ACHN (cell line): ENCODE data around the gene SOX6.

Experiments
- DNase-seq: peaks from one replicate; pipeline ENCODE4 v3.0.0-alpha.2; 2015
- in situ Hi-C: cut with HindIII; loops from 2 replicates; pipeline ENCODE4 v1.10.0; 2017; ENCODE audit warnings: low sequenced_read_pairs, low pct_ligation_motif_present, low pct_unique_long_range_greater_than_20kb

Gene SOX6

GRCh38 chr11:15971215-15971546 lies 385.2 kb downstream of the SOX6 start:
- DNase-seq = no peak
- in situ Hi-C loops = no loop called here

GRCh38 chr11:15970506-15971214 lies 385.7 kb downstream of the SOX6 start:
- DNase-seq = no peak
- in situ Hi-C loops = no loop called here

- in situ Hi-C loops = no loop called here
- no peak for DNase-seq
These were observed 386.5 kb downstream of the SOX6 start for GRCh38 chr11:15969701-15970329.

- in situ Hi-C loops = no loop called here
- peak; percentile 62 for DNase-seq
These were observed 387.1 kb downstream of the SOX6 start for GRCh38 chr11:15969281-15969680.

GRCh38 chr11:15968461-15969130 lies 387.8 kb downstream of the SOX6 start:
- in situ Hi-C loops = no loop called here
- no peak for DNase-seq

GRCh38 chr11:15967966-15968365 lies 388.4 kb downstream of the SOX6 start:
- in situ Hi-C loops = no loop called here
- DNase-seq = no peak

GRCh38 chr11:15967166-15967565 lies 389.2 kb downstream of the SOX6 start:
- in situ Hi-C loops = no loop called here
- DNase-seq = no peak

- DNase-seq = no peak
- in situ Hi-C loops = no loop called here
These were observed 390.6 kb downstream of the SOX6 start for GRCh38 chr11:15965562-15966250.

GRCh38 chr11:15963266-15963665 lies 393.1 kb downstream of the SOX6 start:
- in situ Hi-C loops = no loop called here
- DNase-seq = no peak

GRCh38 chr11:15958910-15959309 lies 397.4 kb downstream of the SOX6 start:
- in situ Hi-C loops = no loop called here
- no peak for DNase-seq

GRCh38 chr11:15957234-15957633 lies 399.1 kb downstream of the SOX6 start:
- in situ Hi-C loops = no loop called here

GRCh38 chr11:15956302-15956701 lies 400.0 kb downstream of the SOX6 start:
- no peak for DNase-seq
- in situ Hi-C loops = no loop called here

More at GRCh38 chr11:15957234-15957633, 399.1 kb downstream of the SOX6 start:
- DNase-seq = no peak

GRCh38 chr11:15955595-15955994 lies 400.8 kb downstream of the SOX6 start:
- no peak for DNase-seq
- in situ Hi-C loops = no loop called here

- in situ Hi-C loops = no loop called here
- DNase-seq = no peak
These were observed 408.4 kb downstream of the SOX6 start for GRCh38 chr11:15947681-15948648.

- no peak for DNase-seq
- in situ Hi-C loops = no loop called here
These were observed 410.6 kb downstream of the SOX6 start for GRCh38 chr11:15945726-15946125.

GRCh38 chr11:15944460-15944859 lies 411.9 kb downstream of the SOX6 start:
- no peak for DNase-seq
- in situ Hi-C loops = no loop called here

GRCh38 chr11:15943418-15944197 lies 412.7 kb downstream of the SOX6 start:
- in situ Hi-C loops = no loop called here
- DNase-seq = no peak

GRCh38 chr11:15942936-15943335 lies 413.4 kb downstream of the SOX6 start:
- in situ Hi-C loops = no loop called here
- no peak for DNase-seq
